HCT116 (cell line): ENCODE results near the gene B4GALT4. TPM values are rescaled to one million over a fixed set of nuclear protein-coding genes. Genes with fewer than 3 reads are reported as not detected.

Experiments
- ATAC-seq: fragments of 200-7000 bp; cut with Tn5 transposase; 2 replicates; pipeline ENCODE4 v1.9.1; 2020; ENCODE audit warnings: mild to moderate bottlenecking, moderate library complexity
- BruUV-seq: library from RNA; stranded (reverse); fragments of 400-500 nt; replicated peaks from 2 replicates; lab custom pipeline; 2021; lab: Mats Ljungman, UMichigan
- CTCF ChIA-PET: fragments of 300-600 bp; sonication (Branson Sonifier 250); formaldehyde crosslinking; loops from one replicate; lab custom pipeline; 2021; ENCODE audit warnings: antibody characterized with exemption; lab: Charles Lee
- POLR2A ChIA-PET: fragments of 300-600, 350-600 bp; sonication (Branson Sonifier 250); formaldehyde crosslinking; loops from one replicate; lab custom pipeline; 2021; ENCODE audit warnings: antibody characterized with exemption; lab: Charles Lee
- RAD21 ChIA-PET, 2 experiments: fragments of 300-600 bp; sonication (Branson Sonifier 250); formaldehyde crosslinking; loops; one replicate each; lab custom pipeline; 2023; ENCODE audit warnings: low total read pairs in 2 of 2; ENCODE audit not compliant: uncharacterized antibody in 2 of 2, unreplicated experiment in 2 of 2, low non-redundant PET in 1 of 2; lab: Charles Lee
- DNase-seq: peaks from one replicate; pipeline ENCODE4 v3.0.0-alpha.2; 2010; ENCODE audit warnings: low read depth, low spot score
- H2AFZ ChIP-seq: fragments of 200-600 bp; shearing (Covaris generic), sonication (generic); 2 replicates; pipeline ENCODE4 v1.6.1; 2017; ENCODE audit warnings: low read depth, mixed run types, mixed read lengths, antibody characterized with exemption, low read length; ENCODE audit not compliant: poor library complexity, severe bottlenecking
- H3K27ac ChIP-seq: 2 replicates; pipeline ENCODE4 v1.5.1; 2012; ENCODE audit warnings: low read depth, low read length
- H3K27me3 ChIP-seq: fragments of 200-600 bp; sonication (generic); 2 replicates; pipeline ENCODE4 v1.6.1; 2016; ENCODE audit warnings: mixed run types, low read length, mixed read lengths; ENCODE audit not compliant: insufficient read depth
- H3K36me3 ChIP-seq, 2 experiments: fragments of 200-500 bp in 1 of 2; fragments of 200-600 bp in 1 of 2; sonication (Bioruptor generic) in 1 of 2; sonication (generic) in 1 of 2; 2 replicates each; pipeline versions ENCODE4 v1.5.1 to v1.6.1; 2014 to 2016; ENCODE audit warnings: low read length in 2 of 2, inconsistent platforms in 1 of 2, mixed read lengths in 1 of 2, mixed run types in 1 of 2; ENCODE audit not compliant: insufficient read depth in 2 of 2, control insufficient read depth in 1 of 2
- H3K4me1 ChIP-seq, 2 experiments: fragments of 200-600 bp in 1 of 2; sonication (generic) in 1 of 2; 2 replicates each; pipeline versions ENCODE4 v1.5.1 to v1.6.1; 2012 to 2017; ENCODE audit warnings: low read length in 2 of 2, inconsistent platforms in 1 of 2, mild to moderate bottlenecking in 1 of 2, mixed read lengths in 1 of 2, mixed run types in 1 of 2, moderate library complexity in 1 of 2; ENCODE audit not compliant: insufficient read depth in 2 of 2, control insufficient read depth in 1 of 2
- H3K4me2 ChIP-seq: fragments of 200-600 bp; sonication (generic); 2 replicates; pipeline ENCODE4 v1.6.1; 2017; ENCODE audit warnings: mixed run types, low read length, mixed read lengths
- H3K4me3 ChIP-seq, 2 experiments: fragments of 200-600 bp in 1 of 2; sonication (generic) in 1 of 2; replicated peaks in 1 of 2; 2 replicates each; pipeline ENCODE4 v1.5.1; 2011 to 2016; ENCODE audit warnings: low read length in 2 of 2, control low read depth in 1 of 2, low read depth in 1 of 2, mild to moderate bottlenecking in 1 of 2, mixed read lengths in 1 of 2, mixed run types in 1 of 2
- H3K79me2 ChIP-seq: fragments of 200-600 bp; sonication (generic); 2 replicates; pipeline ENCODE4 v1.6.1; 2017; ENCODE audit warnings: mild to moderate bottlenecking, mixed run types, low read length, moderate library complexity, mixed read lengths; ENCODE audit not compliant: insufficient read depth
- H3K9ac ChIP-seq: fragments of 200-600 bp; sonication (generic); 2 replicates; pipeline ENCODE4 v1.6.1; 2016; ENCODE audit warnings: low read length, mixed read lengths
- H3K9me2 ChIP-seq: fragments of 200-600 bp; sonication (generic), shearing (Covaris generic); 2 replicates; pipeline ENCODE4 v1.6.1; 2017; ENCODE audit warnings: mixed run types, mild to moderate bottlenecking, moderate library complexity; ENCODE audit not compliant: insufficient read depth
- H3K9me3 ChIP-seq, 2 experiments: fragments of 200-500 bp in 1 of 2; fragments of 200-600 bp in 1 of 2; sonication (Bioruptor generic) in 1 of 2; sonication (generic) in 1 of 2; 2 replicates each; pipeline ENCODE4 v1.6.1; 2014 to 2017; ENCODE audit warnings: low read length in 2 of 2, mixed read lengths in 2 of 2, inconsistent platforms in 1 of 2, low read depth in 1 of 2, mild to moderate bottlenecking in 1 of 2, mixed run types in 1 of 2, moderate library complexity in 1 of 2; ENCODE audit not compliant: control insufficient read depth in 1 of 2, insufficient read depth in 1 of 2
- H4K20me1 ChIP-seq: fragments of 200-600 bp; sonication (generic), shearing (Covaris generic); 2 replicates; pipeline ENCODE4 v1.6.1; 2017; ENCODE audit warnings: mixed run types, mild to moderate bottlenecking, moderate library complexity; ENCODE audit not compliant: insufficient read depth
- ATF3 ChIP-seq: IDR thresholded peaks from 2 replicates; pipeline ENCODE4 v1.6.1; 2012
- CBX3 ChIP-seq: IDR thresholded peaks from 2 replicates; pipeline ENCODE4 v1.6.1; 2012; ENCODE audit warnings: low read depth
- CTCF ChIP-seq, 3 experiments: fragments of 200-600 bp in 1 of 3; sonication (generic) in 1 of 3; IDR thresholded peaks in 2 of 3; conservative IDR thresholded peaks in 1 of 3; 2 replicates each; pipeline ENCODE4 v1.5.1; 2012 to 2017; ENCODE audit warnings: low read depth in 2 of 3, low read length in 2 of 3, antibody characterized with exemption in 1 of 3, borderline replicate concordance in 1 of 3, control low read depth in 1 of 3, mild to moderate bottlenecking in 1 of 3, mixed read lengths in 1 of 3, mixed run types in 1 of 3, moderate library complexity in 1 of 3; ENCODE audit not compliant: insufficient read depth in 1 of 3
- ELF1 ChIP-seq: IDR thresholded peaks from 2 replicates; pipeline ENCODE4 v1.6.1; 2012; ENCODE audit warnings: low read depth, borderline replicate concordance
- EZH2phosphoT487 ChIP-seq: fragments of 200-600 bp; IDR thresholded peaks from 2 replicates; pipeline ENCODE4 v1.6.1; 2018; ENCODE audit warnings: antibody characterized with exemption, borderline replicate concordance
- FOSL1 ChIP-seq: IDR thresholded peaks from 2 replicates; pipeline ENCODE4 v1.6.1; 2012; ENCODE audit warnings: low read depth
- MAX ChIP-seq: IDR thresholded peaks from 2 replicates; pipeline ENCODE4 v1.6.1; 2012
- POLR2A ChIP-seq: IDR thresholded peaks from 2 replicates; pipeline ENCODE4 v1.7.0; 2011; ENCODE audit warnings: borderline replicate concordance; ENCODE audit not compliant: insufficient read depth, insufficient read length; ENCODE audit errors: extremely low read depth
- POLR2AphosphoS5 ChIP-seq: IDR thresholded peaks from 2 replicates; pipeline ENCODE4 v1.6.1; 2011; ENCODE audit warnings: mild to moderate bottlenecking, low read depth, low read length, moderate library complexity
- RAD21 ChIP-seq: IDR thresholded peaks from 2 replicates; pipeline ENCODE4 v1.6.1; 2012; ENCODE audit warnings: low read depth, mild to moderate bottlenecking
- REST ChIP-seq: IDR thresholded peaks from 2 replicates; pipeline ENCODE4 v1.6.1; 2012; ENCODE audit warnings: low read depth
- SIN3A ChIP-seq: IDR thresholded peaks from 2 replicates; pipeline ENCODE4 v1.6.1; 2012; ENCODE audit warnings: low read depth
- SP1 ChIP-seq: IDR thresholded peaks from 2 replicates; pipeline ENCODE4 v1.6.1; 2012; ENCODE audit warnings: low read depth
- SRF ChIP-seq: IDR thresholded peaks from 2 replicates; pipeline ENCODE4 v1.6.1; 2012; ENCODE audit warnings: low read depth
- intact Hi-C: fragments of 100-400 bp; cut with micrococcal nuclease; formaldehyde crosslinking; loops from 2 replicates; pipeline ENCODE4 v1.10.0; 2022
- total RNA-seq: library from RNA; stranded (reverse); gene quantifications from one replicate; pipeline ENCODE4 v1.2.1, GENCODE V29; 2021; ENCODE audit not compliant: unreplicated experiment

The B4GALT4 gene
- total RNA-seq, 1 experiment from 2014 or later = 15.9 TPM

- Histone ChIP-seq H3K4me1 (peaks cover 0 to 8% of the 10 kb centered on the region in 2 experiments; a peak in 1 of 4 replicates), H3K4me2 (no peak overlapping the region), H3K9me3 (no peaks in the 10 kb centered on the region), H3K9ac (no peak overlapping the region), H3K79me2 (no peaks in the 10 kb centered on the region), H3K27me3 (no peaks in the 10 kb centered on the region), H4K20me1 (no peaks in the 10 kb centered on the region), H3K27ac (no peak overlapping the region), H3K36me3 (no peaks in the 10 kb centered on the region), H3K9me2 (no peaks in the 10 kb centered on the region), H3K4me3 (no peak overlapping the region), H2AFZ (no peak overlapping the region)
- TF ChIP-seq MAX = no peak
- TF ChIP-seq ELF1 = no peak
- no peak for TF ChIP-seq POLR2AphosphoS5
- no peak for TF ChIP-seq REST
- TF ChIP-seq EZH2phosphoT487 = no peak
- no peak for TF ChIP-seq POLR2A
- no peak for TF ChIP-seq CTCF (IDR thresholded peaks at IDR 0.05 in 2 of 3, conservative IDR thresholded peaks at IDR 0.05 in 1 of 3; ENCODE audit: borderline replicate concordance in 1 of 3, insufficient read depth in 1 of 3, low read depth in 2 of 3, low read length in 2 of 3)
- TF ChIP-seq FOSL1 = no peak
- TF ChIP-seq CBX3 = no peak
- TF ChIP-seq SRF = no peak
- TF ChIP-seq SP1 = no peak
- no peak for TF ChIP-seq ATF3
- no peak for TF ChIP-seq SIN3A
- no peak for TF ChIP-seq RAD21
- POLR2A ChIA-PET = no interaction called here
- RAD21 ChIA-PET = no interaction called here
- ATAC-seq = no peak
- no TSS peak for BruUV-seq
- intact Hi-C loops = no loop called here
- no peak for DNase-seq
- CTCF ChIA-PET = no interaction called here
These were observed 14.5 kb upstream of the B4GALT4 start for GRCh38 chr3:119255214-119255613.
